T-cell (primary cell): Measurements from ENCODE around the gene TTLL10. TPM values are rescaled to one million over a fixed set of nuclear protein-coding genes. Genes with fewer than 3 reads are reported as not detected.
"Not testable (repeated sequence)": the region's sequence is repeated elsewhere in the genome, so short reads cannot be mapped to it uniquely, and the experiment has no call there.

ENCODE experiments used
- ATAC-seq, 4 experiments: fragments of 200-7000 bp in 3 of 4; fragments of 150-1000 bp in 1 of 4; cut with Tn5 transposase; replicated peaks in 1 of 4; 1 replicate in 3 of 4; 2 replicates in 1 of 4; pipeline ENCODE4 v1.10.0; 2021; ENCODE audit warnings: moderate library complexity in 3 of 4, mild to moderate bottlenecking in 2 of 4, moderate number of reproducible peaks in 1 of 4
- CTCF ChIA-PET, 2 donors: fragments of 300-600 bp; sonication (Branson Sonifier 250); formaldehyde crosslinking; loops; one replicate each; lab custom pipeline; 2022; ENCODE audit warnings: antibody characterized with exemption in 2 of 2; lab: Charles Lee
- POLR2A ChIA-PET, 2 donors: fragments of 300-600 bp; sonication (Branson Sonifier 250); formaldehyde crosslinking; loops; one replicate each; lab custom pipeline; 2022; ENCODE audit warnings: antibody characterized with exemption in 2 of 2; lab: Charles Lee
- DNase-seq, 35 experiments: peaks; one replicate each; pipeline versions ENCODE4 v3.0.0 to v3.0.0-alpha.2; 2013 to 2023
- H3K27ac ChIP-seq: one replicate; pipeline ENCODE4 v1.5.1; 2013; ENCODE audit warnings: low read length
- H3K27me3 ChIP-seq, 2 experiments: replicated peaks in 1 of 2; 1 replicate in 1 of 2; 2 replicates in 1 of 2; pipeline versions ENCODE4 v1.6.1 to v1.7.0; 2013; ENCODE audit warnings: low read length in 1 of 2, mixed read lengths in 1 of 2; ENCODE audit not compliant: control insufficient read depth in 2 of 2, insufficient read depth in 2 of 2; ENCODE audit errors: extremely low read depth in 1 of 2
- H3K36me3 ChIP-seq, 2 donors: 1 replicate in 1 of 2; 2 replicates in 1 of 2; pipeline versions ENCODE4 v1.6.1 to v1.7.0; 2013; ENCODE audit warnings: low read length in 1 of 2; ENCODE audit not compliant: control insufficient read depth in 2 of 2, insufficient read depth in 1 of 2; ENCODE audit errors: extremely low read depth in 1 of 2
- H3K4me1 ChIP-seq, 2 experiments: 1 replicate in 1 of 2; 2 replicates in 1 of 2; pipeline versions ENCODE4 v1.6.1 to v1.7.0; 2013; ENCODE audit warnings: low read length in 2 of 2, mixed read lengths in 1 of 2; ENCODE audit not compliant: insufficient read depth in 2 of 2, control insufficient read depth in 1 of 2; ENCODE audit errors: extremely low read depth in 1 of 2
- H3K4me3 ChIP-seq, 2 donors: 1 replicate in 1 of 2; 2 replicates in 1 of 2; pipeline versions ENCODE4 v1.5.1 to v1.7.0; 2013; ENCODE audit warnings: mild to moderate bottlenecking in 2 of 2, low read length in 1 of 2, moderate library complexity in 1 of 2; ENCODE audit not compliant: control insufficient read depth in 1 of 2; ENCODE audit errors: extremely low read depth in 1 of 2
- H3K9me3 ChIP-seq: 2 replicates; pipeline ENCODE4 v1.7.0; 2013
- H3K27ac Mint-ChIP-seq, 2 donors: one replicate each; pipeline ENCODE4 v1.8.0; 2020 to 2021; ENCODE audit warnings: mild to moderate bottlenecking in 2 of 2, mixed read lengths in 2 of 2
- H3K27me3 Mint-ChIP-seq, 2 donors: one replicate each; pipeline ENCODE4 v1.8.0; 2021 to 2022; ENCODE audit warnings: mixed read lengths in 2 of 2
- H3K36me3 Mint-ChIP-seq: one replicate; pipeline ENCODE4 v1.8.0; 2021; ENCODE audit warnings: mixed read lengths
- H3K4me1 Mint-ChIP-seq, 3 donors: one replicate each; pipeline ENCODE4 v1.8.0; 2020 to 2022; ENCODE audit warnings: mixed read lengths in 3 of 3, mild to moderate bottlenecking in 1 of 3
- H3K4me3 Mint-ChIP-seq, 3 donors: one replicate each; pipeline ENCODE4 v1.8.0; 2020 to 2022; ENCODE audit warnings: mild to moderate bottlenecking in 3 of 3, mixed read lengths in 3 of 3, moderate library complexity in 3 of 3
- H3K9me3 Mint-ChIP-seq, 3 donors: one replicate each; pipeline ENCODE4 v1.8.0; 2020 to 2022; ENCODE audit warnings: mixed read lengths in 3 of 3
- WGBS: methylation state at CpG from one replicate; pipeline ENCODE4 v1.1.5; 2013; ENCODE audit warnings: missing lambda C conversion rate; ENCODE audit not compliant: insufficient coverage; 5-methylcytosine and 5-hydroxymethylcytosine counted together
- total RNA-seq, 35 experiments: library from RNA in 6 of 35; stranded (reverse) in 6 of 35; fragments of 120-200 nt in 1 of 35; gene quantifications; one replicate each; pipeline versions ENCODE4 v1.2.1 to v1.2.4 and lab custom pipeline; 2013 to 2026

The TTLL10 gene
- total RNA-seq, 5 donors from 2014 or later (not counting 1 experiment from before 2014, with no cell fraction given), result 0.26 to 1.0 (median 0.47) TPM; not detected in 1

DNA sequence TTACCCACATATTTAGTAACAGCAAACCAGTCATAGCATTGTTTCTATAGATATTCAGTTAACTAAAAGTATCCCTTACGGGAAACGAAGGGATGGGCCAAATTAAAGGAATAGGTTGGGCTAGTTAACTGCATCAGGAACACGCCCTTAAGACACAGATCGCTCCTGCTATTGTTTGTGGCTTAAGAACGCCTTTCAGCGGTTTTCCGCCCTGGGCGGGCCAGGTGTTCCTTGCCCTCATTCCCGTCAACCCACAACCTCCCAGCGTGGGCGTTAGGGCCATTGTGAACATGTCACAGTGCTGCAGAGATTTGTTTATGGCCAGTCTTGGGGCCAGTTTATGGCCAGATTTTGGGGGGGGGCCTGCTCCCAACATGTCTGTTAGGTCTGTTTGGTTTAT is 18.1 kb downstream of the TTLL10 start:
- DNase-seq, result no peak
- peaks cover 5 to 15% (median 9%) of the 10 kb centered on the region in 3 donors for H3K9me3 Mint-ChIP-seq
- no peaks in the 10 kb centered on the region for H3K4me1 Mint-ChIP-seq
- no peak overlapping the region for H3K27ac Mint-ChIP-seq
- no peaks in the 10 kb centered on the region for H3K36me3 ChIP-seq
- H3K9me3 ChIP-seq, result no peaks in the 10 kb centered on the region
- no peak overlapping the region for H3K4me3 Mint-ChIP-seq
- ATAC-seq, result no peak
- H3K36me3 Mint-ChIP-seq, result no peaks in the 10 kb centered on the region
- CTCF ChIA-PET, result no interaction called here
- H3K4me1 ChIP-seq, result no peaks in the 10 kb centered on the region
- POLR2A ChIA-PET, result no interaction called here
- no peak overlapping the region for H3K27ac ChIP-seq
- H3K4me3 ChIP-seq, result no peak overlapping the region
- 96% methylated on average over 3 of the region's 11 CpGs for WGBS
- no peaks in the 10 kb centered on the region for H3K27me3 Mint-ChIP-seq
- no peaks in the 10 kb centered on the region for H3K27me3 ChIP-seq

- CTCF ChIA-PET, result no interaction called here
- 100% methylated on average over 2 of the region's 3 CpGs for WGBS
- Mint-ChIP-seq H3K4me3 (no peak overlapping the region), H3K4me1 (peaks cover 0 to 3% (median 0%) of the 10 kb centered on the region in 3 donors), H3K27ac (no peak overlapping the region), H3K27me3 (no peaks in the 10 kb centered on the region), H3K9me3 (peaks cover 5 to 15% (median 9%) of the 10 kb centered on the region in 3 donors), H3K36me3 (no peaks in the 10 kb centered on the region)
- DNase-seq (no peak), ATAC-seq (no peak)
- Histone ChIP-seq H3K27me3 (no peaks in the 10 kb centered on the region), H3K36me3 (no peaks in the 10 kb centered on the region), H3K9me3 (no peaks in the 10 kb centered on the region), H3K4me3 (no peak overlapping the region), H3K27ac (no peak overlapping the region), H3K4me1 (peaks cover 0 to 1% of the 10 kb centered on the region in 2 experiments)
- POLR2A ChIA-PET, result no interaction called here
Observed at GRCh38 chr1:1194723-1195122, 21.0 kb downstream of the TTLL10 start.

- H3K4me1 ChIP-seq, POLR2A ChIA-PET, DNase-seq, H3K4me1 Mint-ChIP-seq, H3K27me3 ChIP-seq, H3K36me3 Mint-ChIP-seq, H3K27ac ChIP-seq, ATAC-seq, H3K9me3 ChIP-seq, H3K27me3 Mint-ChIP-seq, CTCF ChIA-PET, H3K4me3 Mint-ChIP-seq, H3K27ac Mint-ChIP-seq, H3K4me3 ChIP-seq, H3K36me3 ChIP-seq: not testable (repeated sequence)
- H3K9me3 Mint-ChIP-seq, result peaks cover 5 to 15% (median 9%) of the 10 kb centered on the region in 3 donors
- WGBS, result 84% methylated on average over 5 of the region's 6 CpGs
Observed at GRCh38 chr1:1195726-1196125, 22.0 kb downstream of the TTLL10 start.

DNA sequence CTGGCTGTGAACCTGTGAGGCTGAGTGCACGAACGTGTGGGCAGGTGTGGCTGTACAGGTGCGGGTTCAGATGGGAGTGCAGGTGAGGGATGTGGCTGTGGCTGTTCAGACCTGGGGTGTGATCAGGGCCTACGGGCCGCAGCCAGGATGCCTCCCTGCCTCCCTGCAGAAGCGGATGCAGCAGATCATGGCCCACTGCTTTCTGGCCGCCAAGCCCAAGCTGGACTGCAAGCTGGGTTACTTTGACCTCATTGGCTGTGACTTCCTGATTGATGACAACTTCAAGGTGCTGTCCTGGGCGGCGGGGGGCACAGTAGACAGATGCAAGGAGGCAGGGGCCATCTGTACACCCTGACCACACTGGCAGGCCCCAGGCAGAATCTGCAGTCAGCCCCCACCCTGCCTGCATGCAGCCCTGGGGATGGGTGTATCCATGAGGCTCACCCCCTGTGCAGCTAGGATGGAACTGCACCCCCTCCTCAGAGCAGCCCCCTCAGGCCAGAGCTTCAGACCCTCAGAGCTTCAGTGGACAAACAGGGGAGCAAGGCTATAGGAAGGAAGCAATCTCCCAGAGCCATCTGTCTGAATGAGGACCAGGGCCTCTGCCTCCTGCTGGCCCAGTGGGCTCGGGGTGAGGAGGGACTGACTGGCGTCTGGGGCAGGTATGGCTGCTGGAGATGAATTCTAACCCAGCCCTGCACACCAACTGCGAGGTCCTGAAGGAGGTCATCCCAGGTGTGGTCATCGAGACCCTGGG is 22.9 kb downstream of the TTLL10 start:
- H3K9me3 Mint-ChIP-seq, result peaks cover 5 to 15% (median 9%) of the 10 kb centered on the region in 3 donors
- H3K4me1 ChIP-seq, result peaks cover 0 to 12% of the 10 kb centered on the region in 2 experiments
- ATAC-seq (no peak), DNase-seq (peak in 3 of 35 experiments; percentile 0 to 11 (median 2))
- no peak overlapping the region for H3K27ac Mint-ChIP-seq
- peaks cover 0 to 8% (median 0%) of the 10 kb centered on the region in 3 donors for H3K4me1 Mint-ChIP-seq
- no peaks in the 10 kb centered on the region for H3K27me3 Mint-ChIP-seq
- H3K36me3 Mint-ChIP-seq, result no peaks in the 10 kb centered on the region
- H3K27me3 ChIP-seq, result no peaks in the 10 kb centered on the region
- H3K4me3 ChIP-seq, result no peak overlapping the region
- H3K4me3 Mint-ChIP-seq, result no peak overlapping the region
- no peak overlapping the region for H3K27ac ChIP-seq
- WGBS, result 87% methylated on average over 11 of the region's 13 CpGs
- H3K36me3 ChIP-seq, result no peaks in the 10 kb centered on the region
- ChIA-PET CTCF (no interaction called here), POLR2A (no interaction called here)
- H3K9me3 ChIP-seq, result no peaks in the 10 kb centered on the region

DNA sequence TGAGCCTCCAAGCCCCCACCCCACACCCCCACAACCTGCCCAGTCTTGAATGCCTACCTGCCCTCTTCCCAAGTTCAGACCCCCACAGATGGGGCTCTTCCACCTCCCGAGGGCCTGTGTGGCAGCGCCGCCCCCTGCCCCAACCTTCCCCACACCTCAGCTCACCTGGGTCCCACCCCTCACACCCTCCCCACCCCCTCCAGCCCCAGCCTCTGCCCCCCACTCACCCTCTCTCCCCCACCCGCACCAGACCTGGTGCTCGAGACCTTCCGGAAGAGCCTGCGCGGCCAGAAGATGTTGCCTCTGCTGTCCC is 23.5 kb downstream of the TTLL10 start:
- CTCF ChIA-PET, result no interaction called here
- Histone ChIP-seq H3K4me3 (no peak overlapping the region), H3K27ac (no peak overlapping the region), H3K4me1 (peaks cover 0 to 12% of the 10 kb centered on the region in 2 experiments), H3K27me3 (no peaks in the 10 kb centered on the region), H3K36me3 (no peaks in the 10 kb centered on the region), H3K9me3 (no peaks in the 10 kb centered on the region)
- H3K27me3 Mint-ChIP-seq, result no peaks in the 10 kb centered on the region
- ATAC-seq (no peak), DNase-seq (peak in 1 of 35 experiments; percentile 6)
- POLR2A ChIA-PET, result no interaction called here
- 94% methylated on average over 6 of the region's 8 CpGs for WGBS
- H3K9me3 Mint-ChIP-seq, result peaks cover 5 to 10% (median 9%) of the 10 kb centered on the region in 3 donors
- H3K36me3 Mint-ChIP-seq, result no peaks in the 10 kb centered on the region
- no peak overlapping the region for H3K27ac Mint-ChIP-seq
- peaks cover 0 to 8% (median 0%) of the 10 kb centered on the region in 3 donors for H3K4me1 Mint-ChIP-seq
- no peak overlapping the region for H3K4me3 Mint-ChIP-seq

DNA sequence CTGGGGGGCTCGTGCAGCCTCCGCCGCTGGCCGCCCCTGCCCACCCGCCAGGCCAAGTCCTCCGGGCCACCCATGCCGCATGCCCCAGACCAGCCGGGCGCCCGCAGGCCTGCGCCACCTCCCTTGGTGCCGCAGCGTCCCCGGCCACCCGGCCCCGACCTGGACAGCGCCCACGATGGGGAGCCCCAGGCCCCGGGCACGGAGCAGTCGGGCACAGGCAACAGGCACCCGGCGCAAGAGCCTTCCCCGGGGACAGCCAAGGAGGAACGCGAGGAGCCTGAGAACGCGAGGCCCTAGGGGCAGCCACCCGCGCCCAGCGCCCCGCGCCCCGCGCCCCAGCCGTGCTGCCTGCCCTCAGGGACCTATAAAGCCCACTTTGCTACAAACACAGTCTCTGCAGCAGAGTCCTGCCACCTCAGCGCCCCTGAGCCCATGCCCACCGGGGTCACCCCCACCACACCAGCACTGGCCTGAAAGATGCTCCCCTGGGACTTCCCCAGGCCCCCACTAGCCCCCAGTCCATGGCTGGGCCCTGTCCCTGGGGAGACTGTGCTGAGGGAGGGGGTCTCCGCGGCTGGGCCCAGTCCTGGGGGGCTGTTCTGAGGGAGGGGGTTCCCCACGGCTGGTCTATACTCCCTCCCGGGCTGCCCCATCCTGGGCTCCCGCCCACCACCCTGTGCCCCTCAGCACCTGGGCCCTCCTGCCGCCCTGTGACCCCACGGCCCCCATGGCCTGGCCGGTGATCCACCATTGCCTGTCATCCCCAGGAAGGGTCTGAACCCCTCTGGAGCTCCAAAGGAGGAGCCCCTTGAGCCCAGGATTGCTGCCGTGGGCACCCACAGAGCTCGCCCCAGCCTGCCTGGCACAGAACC is 24.1 kb downstream of the TTLL10 start:
- DNase-seq (peak in 4 of 35 experiments; percentile 0 to 9 (median 4)), ATAC-seq (no peak)
- POLR2A ChIA-PET, result interaction anchor here in 1 of 2 donors (0.5 kb wide), 1 partner anchor 67 kb away, joined by 6 read pairs; no protein-coding TSS in a partner anchor
- H3K27me3 ChIP-seq, result no peaks in the 10 kb centered on the region
- H3K9me3 ChIP-seq, result no peaks in the 10 kb centered on the region
- H3K36me3 ChIP-seq, result no peaks in the 10 kb centered on the region
- CTCF ChIA-PET, result no interaction called here
- H3K4me3 Mint-ChIP-seq, result no peak overlapping the region
- peaks cover 0 to 8% (median 0%) of the 10 kb centered on the region in 3 donors for H3K4me1 Mint-ChIP-seq
- no peak overlapping the region for H3K27ac Mint-ChIP-seq
- 94% methylated on average over 45 of the region's 48 CpGs for WGBS
- peaks cover 0 to 12% of the 10 kb centered on the region in 2 experiments for H3K4me1 ChIP-seq
- H3K36me3 Mint-ChIP-seq, result no peaks in the 10 kb centered on the region
- no peaks in the 10 kb centered on the region for H3K27me3 Mint-ChIP-seq
- no peak overlapping the region for H3K27ac ChIP-seq
- H3K4me3 ChIP-seq, result no peak overlapping the region
- H3K9me3 Mint-ChIP-seq, result peaks cover 5 to 9% (median 9%) of the 10 kb centered on the region in 3 donors
